Measurements from ENCODE around the gene GPR179.

GPR179 gene

DNA sequence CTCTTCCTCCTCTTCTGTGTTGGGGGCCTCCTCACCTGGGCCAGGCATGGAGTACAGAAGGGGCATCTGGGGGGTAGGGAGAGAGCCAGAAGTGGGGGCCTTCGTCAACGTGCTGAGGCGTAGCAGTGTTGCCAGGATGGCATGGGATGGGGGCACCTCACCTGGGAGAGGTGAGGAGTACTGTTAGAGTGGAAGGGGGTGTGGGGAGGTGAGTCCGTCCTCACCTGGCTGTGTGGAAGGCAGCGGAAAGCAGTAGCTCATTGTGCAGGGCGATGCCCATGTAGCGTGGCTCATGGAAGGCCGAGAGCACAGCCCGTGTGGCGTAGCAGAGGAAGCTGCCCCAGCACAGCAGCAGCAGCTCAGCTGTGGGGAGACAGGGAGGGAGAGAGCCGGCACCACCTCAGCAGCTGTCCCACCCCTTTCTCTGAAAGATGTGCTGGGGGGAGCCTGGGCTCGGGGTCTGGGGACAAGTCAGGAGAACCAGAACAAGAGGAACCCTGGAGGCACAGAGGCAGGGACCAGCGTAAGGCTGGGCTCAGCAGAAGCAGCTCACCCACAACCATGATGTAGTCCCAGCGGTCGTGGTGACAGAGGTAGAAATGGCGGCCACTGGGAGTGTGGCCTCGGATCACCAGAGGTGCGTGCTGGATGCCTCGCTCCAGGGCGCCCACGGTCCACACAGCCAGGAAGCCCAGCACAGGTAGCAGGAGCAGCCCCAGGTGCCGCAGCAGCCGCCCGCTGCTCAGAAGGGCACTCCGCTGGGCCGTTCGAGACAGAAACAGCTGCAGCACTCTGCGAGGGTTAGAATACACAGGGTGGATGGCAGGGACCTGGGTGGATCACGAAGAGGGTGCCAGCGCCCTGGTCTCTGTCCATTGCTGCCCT, 9.0 kb downstream of the GPR179 start:
- Mint-ChIP-seq H3K4me1 (ENCODE audit: low read depth) (no peaks in the 10 kb centered on the region), H3K4me3 (no peak overlapping the region), H3K27ac (no peak overlapping the region), H3K27me3 (ENCODE audit: low read depth) (peaks cover 2% of the 10 kb centered on the region), H3K9me3 (no peaks in the 10 kb centered on the region), H3K36me3 (ENCODE audit: low read depth) (no peaks in the 10 kb centered on the region)
- no peak for DNase-seq (ENCODE audit: low spot score)

DNA sequence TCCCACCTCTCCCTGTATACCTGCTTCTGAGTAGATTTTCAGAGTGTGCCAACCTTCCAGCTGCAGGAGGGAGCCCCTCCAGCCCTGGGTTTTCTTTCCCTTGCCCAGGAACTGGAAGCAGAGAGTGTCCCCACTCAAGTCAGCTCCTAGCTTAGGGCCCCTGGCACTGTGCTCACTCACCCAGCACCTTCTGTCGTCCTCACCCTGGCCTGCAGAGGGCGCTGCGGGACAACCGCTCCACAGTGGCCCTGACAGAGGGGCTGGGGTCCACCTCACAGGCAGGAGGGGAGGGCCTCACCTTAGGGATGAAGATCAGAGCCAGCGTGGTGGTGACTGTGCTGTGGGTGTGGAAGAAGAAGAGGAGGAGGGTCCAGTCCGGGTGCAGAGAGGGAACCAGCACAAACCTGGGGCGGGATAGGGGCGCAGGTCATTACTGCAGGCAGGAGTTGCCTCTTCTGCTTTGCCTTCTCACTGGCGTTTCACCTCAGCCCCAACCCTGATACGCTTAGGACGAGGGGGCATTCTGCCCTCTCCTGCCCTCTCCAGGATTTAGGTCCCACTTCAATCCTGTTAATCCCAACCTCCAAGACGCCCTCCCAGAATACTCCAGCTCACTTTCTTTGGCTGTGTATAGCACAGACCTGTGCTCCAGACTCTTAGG, 10.0 kb downstream of the GPR179 start:
- H3K4me3 Mint-ChIP-seq: no peak overlapping the region
- no peak overlapping the region for H3K27ac Mint-ChIP-seq
- H3K36me3 Mint-ChIP-seq (ENCODE audit: low read depth): no peaks in the 10 kb centered on the region
- peaks cover 2% of the 10 kb centered on the region for H3K27me3 Mint-ChIP-seq (ENCODE audit: low read depth)
- H3K4me1 Mint-ChIP-seq (ENCODE audit: low read depth): no peaks in the 10 kb centered on the region
- H3K9me3 Mint-ChIP-seq: no peaks in the 10 kb centered on the region
- DNase-seq (ENCODE audit: low spot score): peak; percentile 48

- no peak overlapping the region for H3K27ac Mint-ChIP-seq
- no peaks in the 10 kb centered on the region for H3K9me3 Mint-ChIP-seq
- H3K27me3 Mint-ChIP-seq (ENCODE audit: low read depth): peaks cover 2% of the 10 kb centered on the region
These were observed 11.0 kb downstream of the GPR179 start for GRCh38 chr17:38332735-38333134.

GRCh38 chr17:38330941-38331411, 12.8 kb downstream of the GPR179 start:
- Mint-ChIP-seq H3K36me3 (ENCODE audit: low read depth) (no peaks in the 10 kb centered on the region), H3K4me3 (no peak overlapping the region), H3K27ac (no peak overlapping the region), H3K27me3 (ENCODE audit: low read depth) (peaks cover 2% of the 10 kb centered on the region), H3K4me1 (ENCODE audit: low read depth) (peaks cover 3% of the 10 kb centered on the region), H3K9me3 (no peaks in the 10 kb centered on the region)
- DNase-seq (ENCODE audit: low spot score): no peak

More at GRCh38 chr17:38332735-38333134, 11.0 kb downstream of the GPR179 start:
- Mint-ChIP-seq H3K4me1 (ENCODE audit: low read depth) (no peaks in the 10 kb centered on the region), H3K4me3 (no peak overlapping the region), H3K36me3 (ENCODE audit: low read depth) (no peaks in the 10 kb centered on the region)
- DNase-seq (ENCODE audit: low spot score): no peak

GRCh38 chr17:38329808-38330730, 13.7 kb downstream of the GPR179 start:
- Mint-ChIP-seq H3K36me3 (ENCODE audit: low read depth) (no peaks in the 10 kb centered on the region), H3K9me3 (no peaks in the 10 kb centered on the region), H3K27me3 (ENCODE audit: low read depth) (peaks cover 2% of the 10 kb centered on the region), H3K4me1 (ENCODE audit: low read depth) (peaks cover 6% of the 10 kb centered on the region), H3K4me3 (no peak overlapping the region), H3K27ac (no peak overlapping the region)
- no peak for DNase-seq (ENCODE audit: low spot score)

- no peak overlapping the region for H3K27ac Mint-ChIP-seq
- peaks cover 2% of the 10 kb centered on the region for H3K27me3 Mint-ChIP-seq (ENCODE audit: low read depth)
These were observed 14.5 kb downstream of the GPR179 start for GRCh38 chr17:38329284-38329683.

DNA sequence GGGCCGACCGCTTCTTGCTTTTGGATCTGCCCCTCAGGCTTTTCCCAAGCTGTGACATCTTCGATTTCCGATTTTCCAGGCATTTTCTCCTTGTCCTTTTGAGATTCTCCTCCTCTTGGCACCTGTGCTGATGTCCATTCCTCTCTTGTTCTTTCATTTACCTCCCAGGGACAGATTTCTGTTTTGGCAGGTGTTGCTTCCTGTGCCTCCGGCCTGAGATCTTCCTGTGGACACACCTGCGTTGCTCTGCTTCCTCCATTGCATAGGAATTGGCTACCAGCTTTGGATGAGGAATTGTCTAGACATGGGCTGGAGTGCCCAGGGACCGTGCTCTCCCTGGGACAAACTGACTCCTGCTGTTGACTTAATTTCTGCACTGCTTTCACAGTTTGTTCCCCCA, 15.1 kb downstream of the GPR179 start:
- H3K9me3 Mint-ChIP-seq: no peaks in the 10 kb centered on the region
- H3K4me3 Mint-ChIP-seq: no peak overlapping the region
- H3K36me3 Mint-ChIP-seq (ENCODE audit: low read depth): peaks cover 3% of the 10 kb centered on the region
- H3K4me1 Mint-ChIP-seq (ENCODE audit: low read depth): peaks cover 9% of the 10 kb centered on the region
- peaks cover 2% of the 10 kb centered on the region for H3K27me3 Mint-ChIP-seq (ENCODE audit: low read depth)
- DNase-seq (ENCODE audit: low spot score): no peak
- H3K27ac Mint-ChIP-seq: no peak overlapping the region

More at GRCh38 chr17:38329284-38329683, 14.5 kb downstream of the GPR179 start:
- no peak overlapping the region for H3K4me3 Mint-ChIP-seq
- DNase-seq (ENCODE audit: low spot score): no peak
- H3K4me1 Mint-ChIP-seq (ENCODE audit: low read depth): peaks cover 9% of the 10 kb centered on the region
- H3K9me3 Mint-ChIP-seq: no peaks in the 10 kb centered on the region
- no peaks in the 10 kb centered on the region for H3K36me3 Mint-ChIP-seq (ENCODE audit: low read depth)

DNA sequence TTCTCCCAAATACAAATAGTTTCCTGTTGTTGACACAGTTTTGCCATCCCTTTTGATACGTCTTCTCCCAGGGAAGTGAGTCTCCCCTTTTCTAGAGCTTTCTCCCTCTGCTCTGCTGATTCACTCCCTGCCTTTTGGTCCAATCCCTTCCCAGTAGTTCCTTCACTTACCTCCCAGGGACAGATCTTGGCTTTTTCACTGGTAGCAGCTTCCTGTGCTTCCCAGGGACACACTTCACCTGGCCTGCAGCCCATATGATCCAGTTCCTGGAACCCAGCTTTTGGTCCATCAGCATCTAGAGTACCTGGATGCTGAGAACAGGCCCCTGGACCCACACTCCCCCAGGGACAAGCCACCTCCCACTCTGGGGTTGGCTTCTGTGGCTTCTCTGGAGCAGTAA, 15.8 kb downstream of the GPR179 start:
- Mint-ChIP-seq H3K4me3 (no peak overlapping the region), H3K4me1 (ENCODE audit: low read depth) (peaks cover 9% of the 10 kb centered on the region), H3K36me3 (ENCODE audit: low read depth) (peaks cover 3% of the 10 kb centered on the region), H3K27ac (no peak overlapping the region), H3K27me3 (ENCODE audit: low read depth) (peaks cover 2% of the 10 kb centered on the region), H3K9me3 (no peaks in the 10 kb centered on the region)
- DNase-seq (ENCODE audit: low spot score): no peak

- Mint-ChIP-seq H3K27ac (no peak overlapping the region), H3K9me3 (no peaks in the 10 kb centered on the region), H3K4me3 (no peak overlapping the region), H3K36me3 (ENCODE audit: low read depth) (peaks cover 7% of the 10 kb centered on the region), H3K4me1 (ENCODE audit: low read depth) (peaks cover 9% of the 10 kb centered on the region), H3K27me3 (ENCODE audit: low read depth) (peaks cover 2% of the 10 kb centered on the region)
- DNase-seq (ENCODE audit: low spot score): no peak
These were observed 16.6 kb downstream of the GPR179 start for GRCh38 chr17:38326996-38327792.

DNA sequence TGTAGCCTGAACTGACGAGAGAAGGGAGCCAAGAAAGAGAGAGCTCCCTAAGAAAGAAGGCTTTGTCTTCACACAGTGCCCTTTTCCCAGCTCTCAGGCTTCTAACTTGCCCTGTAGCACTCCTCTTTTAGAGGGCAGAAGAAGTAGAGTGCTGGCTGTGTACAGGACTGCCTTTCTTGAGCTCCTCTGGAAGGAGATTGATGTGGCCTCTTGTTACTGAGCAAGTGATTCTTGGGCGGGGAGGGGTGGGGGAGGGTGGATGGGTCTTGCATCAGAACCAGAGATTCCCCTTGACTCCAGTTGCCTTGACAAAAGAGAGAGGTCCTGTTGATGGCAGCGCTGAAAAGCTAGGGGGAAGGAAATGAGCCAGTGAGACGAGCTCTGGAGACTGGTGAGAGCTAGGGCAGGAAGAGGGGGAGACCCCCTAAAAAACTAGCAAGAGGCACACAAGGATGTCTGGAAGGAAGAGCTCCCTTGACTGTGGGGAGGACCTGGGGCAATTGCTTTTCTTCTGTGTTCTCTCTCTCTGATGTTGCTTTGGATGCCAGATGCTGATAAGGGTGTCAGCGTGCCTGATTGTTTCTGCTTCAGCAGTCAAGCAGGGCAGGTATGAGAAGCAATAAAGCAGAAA, 18.4 kb downstream of the GPR179 start:
- Mint-ChIP-seq H3K36me3 (ENCODE audit: low read depth) (peaks cover 15% of the 10 kb centered on the region), H3K4me1 (ENCODE audit: low read depth) (peaks cover 11% of the 10 kb centered on the region), H3K9me3 (no peaks in the 10 kb centered on the region), H3K27ac (no peak overlapping the region), H3K27me3 (ENCODE audit: low read depth) (no peaks in the 10 kb centered on the region), H3K4me3 (no peak overlapping the region)
- DNase-seq (ENCODE audit: low spot score): no peak

GRCh38 chr17:38324772-38325171, 19.0 kb downstream of the GPR179 start:
- no peaks in the 10 kb centered on the region for H3K27me3 Mint-ChIP-seq (ENCODE audit: low read depth)
- H3K36me3 Mint-ChIP-seq (ENCODE audit: low read depth): peaks cover 15% of the 10 kb centered on the region
- no peaks in the 10 kb centered on the region for H3K9me3 Mint-ChIP-seq
- no peak overlapping the region for H3K4me3 Mint-ChIP-seq
- peaks cover 11% of the 10 kb centered on the region for H3K4me1 Mint-ChIP-seq (ENCODE audit: low read depth)
- DNase-seq (ENCODE audit: low spot score): no peak
- H3K27ac Mint-ChIP-seq: no peak overlapping the region

- no peak for DNase-seq (ENCODE audit: low spot score)
- peaks cover 19% of the 10 kb centered on the region for H3K36me3 Mint-ChIP-seq (ENCODE audit: low read depth)
- no peaks in the 10 kb centered on the region for H3K27me3 Mint-ChIP-seq (ENCODE audit: low read depth)
- no peaks in the 10 kb centered on the region for H3K9me3 Mint-ChIP-seq
- no peak overlapping the region for H3K27ac Mint-ChIP-seq
- peaks cover 11% of the 10 kb centered on the region for H3K4me1 Mint-ChIP-seq (ENCODE audit: low read depth)
- no peak overlapping the region for H3K4me3 Mint-ChIP-seq
These were observed 19.5 kb downstream of the GPR179 start for GRCh38 chr17:38324141-38324697.

Data from T-helper 2 cell treated with Interferon-gamma antibody and Interleukin-4, amounts not matched to agents 5 μg/mL and 100 μg/mL, for 36 hours (primary cell).